Measurements from ENCODE around the gene FAM117A. TPM values are rescaled to one million over a fixed set of nuclear protein-coding genes. Genes with fewer than 3 reads are reported as not detected.

The FAM117A gene
- total RNA-seq, 4 donors from 2014 or later, result 13.3 to 33.0 (median 24.8) TPM

- Histone ChIP-seq H3K9me3 (no peaks in the 10 kb centered on the region), H3K36me3 (peaks cover 20 to 62% (median 54%) of the 10 kb centered on the region in 4 donors), H3K27me3 (no peaks in the 10 kb centered on the region), H3K4me3 (peak overlapping the region; percentile 81 to 86 (median 84)), H3K4me1 (peaks cover 29 to 31% (median 30%) of the 10 kb centered on the region in 4 donors), H3K27ac (replicated peaks in 1 of 4) (peak overlapping the region; percentile 87 to 93 (median 91))
- intact Hi-C loops (cut with DNase I), result loop anchor here (1.0 to 10.0 kb wide), 2 partner anchors 143 to 294 kb away; partner anchors contain the start of gene PHB1
- no peak for DNase-seq (ENCODE audit: extremely low spot score)
- WGBS, result 48% methylated on average over 15 of the region's 15 CpGs
- TF ChIP-seq POLR2AphosphoS5 (IDR thresholded peaks at IDR 0.05) (peak in 1 of 2 donors; percentile 41), CTCF (IDR thresholded peaks at IDR 0.05) (no peak)
These were observed 55.3 kb downstream of the FAM117A start for GRCh38 chr17:49708515-49709183.

- Histone ChIP-seq H3K4me1 (peaks cover 30 to 31% (median 31%) of the 10 kb centered on the region in 4 donors), H3K36me3 (peaks cover 26 to 63% (median 55%) of the 10 kb centered on the region in 4 donors), H3K4me3 (peak within 1 kb of the TSS; percentile 81 to 86 (median 84)), H3K27ac (replicated peaks in 1 of 4) (peak within 1 kb of the TSS; percentile 87 to 93 (median 91)), H3K9me3 (no peaks in the 10 kb centered on the region), H3K27me3 (no peaks in the 10 kb centered on the region)
- intact Hi-C loops (cut with DNase I), result loop anchor here (1.0 to 10.0 kb wide), 3 partner anchors 71 to 293 kb away; partner anchors contain the start of gene PHB1
- TF ChIP-seq EP300 (IDR thresholded peaks at IDR 0.05), result no peak
- peak; percentile 81 to 89 for TF ChIP-seq POLR2AphosphoS5 (IDR thresholded peaks at IDR 0.05)
- TF ChIP-seq CTCF (IDR thresholded peaks at IDR 0.05), result peak; percentile 60 to 89 (median 68)
- WGBS, result 2% methylated on average over 31 of the region's 53 CpGs
- peak; percentile 100 for DNase-seq (ENCODE audit: extremely low spot score)
These were observed 56.1 kb downstream of the FAM117A start, which contains the start of gene SLC35B1 for GRCh38 chr17:49707608-49708514. SLC35B1 (minus strand) TSS chr17:49707964; CDS start chr17:49707833, 131 bp downstream.

GRCh38 chr17:49707246-49707607 is 56.7 kb downstream of the FAM117A start:
- intact Hi-C loops (cut with DNase I), result loop anchor here (2.0 to 10.0 kb wide), 2 partner anchors 72 to 292 kb away; partner anchors contain the start of gene PHB1
- Histone ChIP-seq H3K27ac (replicated peaks in 1 of 4) (peak overlapping the region; percentile 87 to 93 (median 91)), H3K27me3 (no peaks in the 10 kb centered on the region), H3K4me1 (peaks cover 30 to 31% (median 31%) of the 10 kb centered on the region in 4 donors), H3K9me3 (no peaks in the 10 kb centered on the region), H3K36me3 (peaks cover 32 to 67% (median 55%) of the 10 kb centered on the region in 4 donors), H3K4me3 (peak overlapping the region; percentile 81 to 86 (median 84))
- TF ChIP-seq POLR2A (IDR thresholded peaks at IDR 0.05; ENCODE audit: low read depth) (no peak), POLR2AphosphoS5 (IDR thresholded peaks at IDR 0.05) (no peak), EP300 (IDR thresholded peaks at IDR 0.05) (no peak), CTCF (IDR thresholded peaks at IDR 0.05) (peak in 1 of 3 experiments; percentile 5)
- no peak for DNase-seq (ENCODE audit: extremely low spot score)
- WGBS, result 3% methylated on average over 12 of the region's 12 CpGs

DNA sequence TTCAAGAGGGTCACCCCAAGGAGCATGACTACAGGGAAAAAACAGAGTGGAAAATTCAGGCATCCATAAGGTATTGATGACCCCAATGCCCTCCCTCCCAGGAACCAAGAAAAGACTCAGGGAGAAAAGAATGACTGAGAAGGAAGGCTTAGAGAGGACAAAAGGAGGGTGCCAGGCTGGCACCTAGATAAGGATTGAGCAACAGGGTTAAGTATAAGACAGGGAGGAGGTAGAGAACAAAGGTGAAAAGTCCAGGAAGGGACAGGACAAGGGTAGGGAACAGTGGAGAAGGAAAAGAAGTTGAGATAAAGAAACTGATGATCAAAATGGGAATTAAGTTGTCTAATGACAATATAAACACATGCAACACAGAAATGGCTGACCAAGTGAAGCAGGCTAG is 58.7 kb downstream of the FAM117A start:
- Histone ChIP-seq H3K27ac (replicated peaks in 1 of 4) (no peak overlapping the region), H3K9me3 (no peaks in the 10 kb centered on the region), H3K4me3 (no peak overlapping the region), H3K27me3 (no peaks in the 10 kb centered on the region), H3K36me3 (peaks cover 51 to 70% (median 57%) of the 10 kb centered on the region in 4 donors), H3K4me1 (peaks cover 30 to 31% (median 31%) of the 10 kb centered on the region in 4 donors)
- intact Hi-C loops (cut with DNase I), result loop anchor here (10.0 kb wide), 1 partner anchor 290 kb away; the partner anchor contains the start of gene PHB1
- DNase-seq (ENCODE audit: extremely low spot score), result no peak
- no peak for TF ChIP-seq CTCF (IDR thresholded peaks at IDR 0.05)
- no peak for TF ChIP-seq POLR2A (IDR thresholded peaks at IDR 0.05; ENCODE audit: low read depth)
- TF ChIP-seq POLR2AphosphoS5 (IDR thresholded peaks at IDR 0.05), result no peak
- no peak for TF ChIP-seq EP300 (IDR thresholded peaks at IDR 0.05)

All from esophagus muscularis mucosa (tissue), 4 donors.